HG02571 (cell line): ENCODE measurements around the gene EPB41L4B.
A peak's percentile ranks its signal among the peaks of the same experiment; 100 is the strongest.

Experiments
- ATAC-seq: cut with Tn5 transposase; IDR thresholded peaks from one replicate; pipeline ENCODE4 v1.9.1; 2021; ENCODE audit warnings: mild to moderate bottlenecking, moderate library complexity; ENCODE audit not compliant: unreplicated experiment

Gene EPB41L4B

DNA sequence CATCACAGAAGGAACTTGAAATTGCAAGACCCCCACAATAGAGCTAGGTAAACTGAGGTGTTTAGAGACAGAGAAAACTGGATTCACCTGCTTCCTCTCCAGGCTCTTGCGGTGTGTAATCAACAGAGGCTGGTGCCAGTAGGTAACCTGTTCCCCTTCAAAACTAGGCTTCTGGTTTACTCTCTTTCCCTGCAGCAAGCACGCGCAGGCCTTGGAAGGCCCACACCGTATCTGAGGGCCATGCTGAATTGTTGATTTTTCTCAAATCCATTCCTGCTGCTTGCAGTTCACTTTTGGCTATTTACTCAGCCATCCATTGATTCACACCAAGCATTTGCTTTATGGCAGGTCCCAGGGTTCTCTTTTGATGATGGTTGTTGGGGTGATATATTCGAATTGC is 153.1 kb downstream of the EPB41L4B start:
- no peak for ATAC-seq

- no peak for ATAC-seq
Measured at GRCh38 chr9:109166771-109167601, 153.9 kb downstream of the EPB41L4B start, which contains the start of gene FRRS1L. TSS of gene FRRS1L (minus strand) at chr9:109167249. CDS start at chr9:109167138, 111 bp downstream.

- ATAC-seq = no peak
Measured at GRCh38 chr9:109166171-109166770, 154.6 kb downstream of the EPB41L4B start.

- no peak for ATAC-seq
Measured at GRCh38 chr9:109164042-109164441, 156.8 kb downstream of the EPB41L4B start.

GRCh38 chr9:109163194-109163593 is 157.7 kb downstream of the EPB41L4B start:
- ATAC-seq = no peak

- no peak for ATAC-seq
Measured at GRCh38 chr9:109162677-109163076, 158.2 kb downstream of the EPB41L4B start.

DNA sequence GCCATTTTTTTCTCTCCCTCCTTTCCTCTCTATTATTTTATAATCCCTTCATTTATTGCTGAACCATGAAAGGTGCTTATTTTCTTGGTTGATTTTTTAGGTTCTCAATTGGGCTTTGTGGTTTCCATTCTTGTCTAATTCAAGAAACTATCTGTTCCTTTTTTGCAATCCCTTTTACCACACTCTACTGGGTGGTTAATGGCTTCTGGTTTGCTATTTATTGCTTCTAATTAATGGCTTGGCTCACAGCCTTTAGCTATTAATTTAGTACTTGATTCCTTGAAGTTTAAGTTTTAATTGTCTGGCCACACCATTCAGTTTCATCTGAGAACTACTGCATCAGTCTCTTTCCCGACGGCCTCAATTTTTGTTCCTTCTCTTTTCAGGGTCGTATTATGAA is 159.4 kb downstream of the EPB41L4B start:
- no peak for ATAC-seq

DNA sequence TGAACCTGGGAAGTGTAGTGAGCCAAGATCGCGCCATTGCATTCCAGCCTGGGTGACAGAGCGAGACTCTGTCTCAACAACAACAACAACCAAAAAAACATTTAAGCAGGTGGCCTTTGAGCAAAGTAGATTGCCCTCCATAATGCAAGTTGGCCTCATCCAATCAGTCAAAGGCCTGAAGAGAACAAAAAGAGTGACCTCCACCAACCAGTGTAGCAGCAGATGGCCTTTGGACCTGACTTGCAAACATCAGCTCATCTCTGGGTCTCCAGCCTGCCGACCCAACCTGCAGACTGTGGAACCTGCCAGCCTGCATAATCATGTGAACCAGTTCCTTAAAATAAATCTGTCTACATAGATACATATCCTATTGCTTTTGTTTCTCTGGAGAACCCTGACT is 161.3 kb downstream of the EPB41L4B start:
- no peak for ATAC-seq

DNA sequence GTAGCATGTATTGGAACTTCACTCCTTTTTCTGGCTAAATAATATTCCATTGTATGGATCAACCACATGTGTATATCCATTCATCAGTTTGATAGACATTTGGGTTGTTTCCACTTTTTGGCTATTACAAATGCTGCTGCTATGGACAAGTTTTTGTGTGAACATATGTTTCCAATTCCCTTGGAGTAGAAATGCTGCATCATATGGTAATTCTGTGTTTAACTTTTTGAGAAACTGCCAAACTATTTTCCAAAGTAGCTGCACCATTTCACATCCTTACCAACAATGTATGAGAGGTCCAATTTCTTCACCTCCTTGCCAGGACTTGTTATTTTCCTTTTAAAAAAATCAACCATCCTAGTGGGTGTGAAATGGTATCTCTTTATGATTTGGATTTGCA is 162.2 kb downstream of the EPB41L4B start:
- ATAC-seq = no peak

- ATAC-seq = no peak
Measured at GRCh38 chr9:109156708-109157107, 164.2 kb downstream of the EPB41L4B start.

DNA sequence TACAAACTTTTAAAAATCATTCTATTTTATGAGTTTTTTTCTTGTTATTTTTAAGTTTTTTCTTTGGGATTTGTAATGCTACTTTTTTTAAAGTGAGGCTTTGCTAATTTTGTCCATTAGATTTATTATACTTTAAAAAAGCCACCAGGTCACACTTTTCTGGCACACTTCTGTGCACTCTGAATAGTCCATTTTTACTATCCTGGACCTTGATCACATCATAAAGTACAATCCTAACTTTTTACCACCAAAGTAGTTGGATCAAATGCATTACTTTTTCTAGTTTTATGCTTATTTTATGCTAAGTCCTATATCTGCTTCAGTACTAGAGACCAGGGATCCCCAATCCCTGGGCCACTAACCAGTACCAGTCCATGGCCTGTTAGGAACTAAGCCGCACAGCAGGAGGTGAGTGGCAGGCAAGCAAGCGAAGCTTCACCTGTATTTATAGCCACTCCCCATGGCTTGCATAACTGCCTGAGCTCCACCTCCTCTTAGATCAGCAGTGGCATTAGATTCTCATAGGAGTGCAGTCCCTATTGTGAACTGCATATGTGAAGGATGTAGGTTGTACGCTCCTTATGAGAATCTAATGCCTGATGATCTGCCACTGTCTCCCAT is 169.8 kb downstream of the EPB41L4B start:
- no peak for ATAC-seq

DNA sequence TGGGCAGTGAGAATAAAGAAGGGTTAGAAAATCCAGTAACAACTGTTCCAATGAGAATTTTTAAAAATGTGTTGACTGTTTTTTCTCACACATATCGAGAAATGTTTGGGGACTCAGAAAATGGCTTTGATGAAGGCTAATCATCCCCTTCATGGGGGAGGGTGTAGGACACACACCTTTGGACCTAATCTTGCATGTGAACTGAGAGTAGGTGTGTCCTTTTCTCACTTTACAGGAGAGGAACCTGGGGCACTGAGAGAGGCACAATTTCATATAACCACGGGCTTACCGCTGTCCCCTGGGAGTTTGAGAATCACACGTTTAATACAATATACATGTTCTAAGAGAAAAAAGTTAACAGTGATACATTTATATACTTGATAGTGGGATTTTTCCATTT is 171.1 kb downstream of the EPB41L4B start:
- ATAC-seq = no peak

DNA sequence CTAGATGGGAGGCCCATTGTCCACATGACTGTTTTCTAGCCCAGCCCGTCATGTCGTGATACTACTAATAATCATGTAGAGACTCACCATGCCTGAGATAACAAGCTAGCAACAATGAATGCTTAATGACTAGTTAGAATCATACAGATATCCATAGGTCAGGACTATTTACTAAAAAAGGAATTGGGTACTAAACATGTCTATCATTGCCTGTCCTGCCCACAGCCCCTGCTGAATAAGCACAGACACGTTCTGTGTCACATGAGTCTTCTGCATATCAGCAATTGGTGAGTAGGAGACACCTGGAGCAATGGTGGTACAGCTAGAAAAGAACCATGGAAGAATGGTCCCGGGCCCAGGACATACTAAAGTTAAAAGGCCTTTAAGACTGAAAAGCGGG is 171.8 kb downstream of the EPB41L4B start:
- ATAC-seq = no peak

DNA sequence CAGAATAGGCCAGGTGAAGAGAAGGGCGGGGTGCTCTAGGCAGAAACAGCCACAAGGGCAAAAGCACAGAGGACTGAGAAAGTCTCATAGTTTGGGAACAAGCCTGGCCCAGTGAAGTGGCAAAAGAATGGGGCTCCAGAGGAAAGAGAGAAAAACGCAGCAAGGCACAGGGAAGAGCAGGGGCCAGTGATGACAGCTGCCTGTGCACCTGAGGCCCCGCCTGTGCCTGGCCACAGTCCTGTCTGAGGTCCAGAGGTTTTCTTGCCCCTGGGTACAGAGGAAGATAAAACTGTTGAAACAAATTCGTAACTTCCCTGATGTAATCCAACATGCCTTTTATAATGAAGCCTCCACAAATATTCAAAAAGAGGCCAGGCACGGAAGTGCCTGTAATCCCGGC is 175.8 kb downstream of the EPB41L4B start:
- no peak for ATAC-seq

DNA sequence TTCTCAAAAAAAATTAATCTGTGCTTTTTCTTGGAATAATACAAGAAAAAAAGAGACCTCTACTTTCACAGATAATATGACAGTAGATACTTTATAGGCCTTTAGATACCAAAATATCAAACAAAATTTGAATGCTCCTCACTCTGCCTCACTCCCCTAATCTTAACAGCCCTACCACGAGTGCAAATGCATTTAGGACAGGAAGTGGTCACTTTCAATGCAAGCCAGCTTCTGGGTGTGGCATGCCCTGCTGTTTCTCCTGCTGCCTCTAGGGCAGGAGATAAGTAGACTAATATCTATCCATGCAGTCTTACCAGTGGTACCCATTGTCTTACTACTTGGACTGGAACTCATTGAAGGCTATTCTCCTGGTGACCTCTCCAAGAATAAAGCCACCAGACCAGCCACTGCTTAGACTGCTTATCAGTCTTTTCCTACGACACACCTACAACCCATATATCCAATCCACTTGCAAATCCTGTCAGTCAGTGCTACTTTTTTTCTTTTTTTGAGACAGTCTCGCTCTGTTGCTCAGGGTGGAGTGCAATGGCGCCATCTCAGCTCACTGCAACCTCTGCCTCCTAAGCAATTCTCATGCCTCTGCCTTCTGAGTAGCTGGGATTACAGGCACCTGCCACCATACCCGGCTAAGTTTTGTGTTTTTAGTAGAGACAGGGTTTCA is 176.8 kb downstream of the EPB41L4B start:
- ATAC-seq = peak; percentile 87

GRCh38 chr9:109141375-109141774 is 179.5 kb downstream of the EPB41L4B start:
- no peak for ATAC-seq

DNA sequence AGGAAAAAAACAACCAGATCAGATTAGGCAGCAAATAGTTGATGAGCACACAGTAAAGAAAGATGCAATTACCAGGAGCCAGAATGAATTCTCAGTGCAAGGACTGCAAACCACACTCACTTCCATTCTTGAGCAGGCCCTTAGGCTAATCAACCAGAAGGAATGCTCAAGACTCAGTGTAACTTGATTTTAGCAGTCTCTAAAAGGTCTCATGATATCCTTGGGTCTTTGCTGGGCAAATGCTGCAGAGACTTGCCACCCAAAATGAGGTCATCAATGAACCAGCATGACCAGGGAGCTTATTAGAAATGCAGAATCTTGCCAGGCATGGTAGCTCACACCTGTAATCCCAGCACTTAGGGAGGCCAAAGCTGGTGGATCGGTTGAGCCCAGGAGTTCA is 181.0 kb downstream of the EPB41L4B start:
- no peak for ATAC-seq

- ATAC-seq = no peak
Measured at GRCh38 chr9:109138421-109138820, 182.4 kb downstream of the EPB41L4B start.

DNA sequence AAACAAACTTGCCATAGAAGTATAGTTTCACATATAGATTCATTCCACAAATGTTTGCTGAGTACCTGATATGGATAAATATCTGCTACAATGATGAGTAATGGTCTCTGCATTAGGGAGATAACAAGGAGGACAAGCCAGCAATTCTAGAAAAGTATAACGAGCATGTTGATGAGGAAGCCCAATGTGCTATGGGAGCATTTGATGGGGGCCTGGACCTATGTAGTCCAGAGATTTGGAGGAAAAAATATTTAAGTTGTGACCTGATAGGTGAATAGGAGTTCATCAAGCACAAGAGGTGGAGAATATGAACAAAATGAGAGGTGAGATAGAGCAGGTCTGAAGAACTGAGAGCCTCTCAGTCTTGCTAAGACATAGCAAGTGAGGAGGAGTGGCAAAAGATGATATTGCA is 186.7 kb downstream of the EPB41L4B start:
- ATAC-seq = no peak

DNA sequence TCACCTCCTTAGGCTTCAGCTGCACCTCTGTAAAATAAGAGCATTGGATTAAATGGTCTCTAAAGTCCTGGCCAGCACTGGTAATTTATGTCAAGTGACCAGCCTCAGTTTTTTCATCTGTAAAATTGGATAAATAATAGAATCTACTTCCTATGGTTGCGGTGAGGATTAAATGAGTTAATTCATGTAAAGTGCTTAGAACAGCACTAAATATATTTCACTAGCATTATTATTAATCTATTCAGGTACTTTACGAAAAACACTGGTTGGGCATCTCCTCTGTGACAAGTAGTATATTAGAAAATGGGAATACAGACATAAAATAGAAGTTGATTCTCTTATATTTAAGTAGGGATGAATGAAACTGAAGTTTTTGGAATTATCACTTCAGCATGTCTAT is 187.3 kb downstream of the EPB41L4B start:
- no peak for ATAC-seq

DNA sequence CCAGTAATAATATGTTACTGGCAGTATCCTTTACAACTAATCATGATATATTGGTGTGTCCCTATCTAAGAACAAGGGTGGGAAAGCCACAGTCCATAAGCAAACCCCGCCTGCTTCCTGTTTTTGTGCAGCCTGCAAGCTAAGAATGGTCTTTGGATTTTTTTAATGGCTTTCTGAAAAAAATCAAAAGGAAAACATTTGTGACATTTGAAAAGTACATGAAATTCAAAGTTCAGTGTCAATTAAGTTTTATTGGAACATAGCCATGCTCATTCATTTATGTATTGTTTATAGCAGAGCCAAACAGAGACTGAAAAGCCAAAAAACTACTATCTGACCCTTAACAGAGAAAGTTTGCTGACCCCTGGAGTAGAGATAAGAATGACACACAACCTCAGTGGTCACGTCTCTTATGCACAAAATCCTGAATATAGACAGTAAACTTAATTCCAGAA is 188.3 kb downstream of the EPB41L4B start:
- ATAC-seq = no peak
